Mammary microvascular endothelial cell (primary cell): ENCODE measurements around the gene SULT2B1. TPM values are rescaled to one million over a fixed set of nuclear protein-coding genes. Genes with fewer than 3 reads are reported as not detected.

Source experiments
- total RNA-seq: library from RNA; depleted of rRNA; stranded (reverse); fragments of >200 nt; gene quantifications from 2 replicates; pipeline ENCODE4 v1.2.3, GENCODE V29; 2015

SULT2B1 gene
- not detected in 2 replicates for total RNA-seq

DNA sequence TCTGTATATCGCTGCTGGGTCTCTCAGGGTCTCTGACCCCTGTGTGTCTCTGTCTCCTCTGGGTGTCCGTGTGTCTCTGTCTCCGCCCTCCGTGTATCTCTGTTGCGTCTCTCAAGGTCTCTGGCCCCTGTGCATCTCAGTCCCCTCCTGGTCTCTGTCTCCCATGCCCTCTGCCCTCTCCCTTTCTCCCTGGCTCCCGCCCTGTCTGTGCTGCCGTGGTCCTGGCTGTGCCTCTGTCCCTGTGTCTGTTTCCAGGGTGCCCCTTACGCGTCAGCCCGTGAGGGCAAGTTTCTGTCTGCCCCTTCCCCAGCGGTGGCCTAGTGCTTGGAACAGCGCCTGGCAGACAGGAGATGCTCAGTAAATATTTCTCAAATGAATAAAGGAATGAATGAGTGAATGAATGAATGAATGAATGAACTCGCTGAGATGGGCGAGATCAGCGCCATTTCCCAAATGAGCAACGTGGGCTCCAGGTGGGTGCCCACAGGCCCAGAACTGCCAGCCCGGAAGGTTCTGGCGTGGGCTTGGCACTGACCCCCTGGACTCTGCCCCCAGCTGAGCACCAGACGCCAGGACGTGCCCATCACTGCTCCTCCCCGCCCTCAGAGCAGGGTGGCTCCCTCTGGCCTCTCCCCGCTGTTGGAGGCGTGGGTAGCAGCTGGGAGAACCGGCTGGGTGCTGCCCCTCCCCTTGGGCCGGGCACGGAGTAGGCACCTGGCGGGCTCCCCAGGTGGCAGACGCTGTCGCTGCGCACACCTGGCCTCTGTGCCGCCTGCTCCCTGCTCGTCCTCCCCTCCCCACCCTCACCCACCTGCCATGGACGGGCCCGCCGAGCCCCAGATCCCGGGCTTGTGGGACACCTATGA is at the start of gene SULT2B1:
TSS of gene SULT2B1 (plus strand) at position 736 of the 866 bp plus-strand sequence. CDS start at position 817, 81 bp downstream.

DNA sequence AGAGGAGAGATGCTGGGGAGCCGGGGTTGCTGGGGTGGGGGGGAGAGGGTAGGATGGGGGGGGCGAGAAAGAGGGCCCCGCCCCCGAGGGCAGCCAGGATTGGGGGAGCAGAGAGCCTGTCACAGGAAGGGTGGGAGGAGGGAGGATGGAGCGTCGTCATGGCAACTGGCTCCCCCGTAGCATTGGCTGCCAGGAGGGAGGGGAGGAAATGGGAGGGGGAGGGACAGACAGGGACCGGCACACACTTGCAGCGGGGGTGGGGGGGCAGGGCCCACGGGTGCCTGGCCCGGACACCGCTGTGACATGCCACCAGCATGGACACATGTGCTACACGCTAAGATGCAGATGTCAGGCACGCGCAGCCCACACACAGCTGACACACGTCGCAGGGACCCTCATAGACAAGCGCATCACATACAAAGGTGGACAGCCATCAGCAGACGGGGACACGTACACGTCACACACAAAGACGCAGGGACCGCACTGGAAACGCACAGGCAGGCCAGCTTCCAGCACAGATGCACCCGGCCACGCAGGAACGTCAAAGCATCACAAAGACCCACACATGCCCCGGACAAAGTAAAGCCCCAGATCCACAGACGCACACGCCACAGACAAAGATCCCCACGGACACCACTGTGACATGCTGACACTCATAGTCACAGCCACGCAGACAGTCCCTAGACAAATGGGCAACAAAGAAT is 40.0 kb upstream of the SULT2B1 start, which contains the start of gene LMTK3:
TSS of gene LMTK3 (minus strand) at position 36 of the 704 bp plus-strand sequence. CDS start 259 bp downstream, outside the sequence.

DNA sequence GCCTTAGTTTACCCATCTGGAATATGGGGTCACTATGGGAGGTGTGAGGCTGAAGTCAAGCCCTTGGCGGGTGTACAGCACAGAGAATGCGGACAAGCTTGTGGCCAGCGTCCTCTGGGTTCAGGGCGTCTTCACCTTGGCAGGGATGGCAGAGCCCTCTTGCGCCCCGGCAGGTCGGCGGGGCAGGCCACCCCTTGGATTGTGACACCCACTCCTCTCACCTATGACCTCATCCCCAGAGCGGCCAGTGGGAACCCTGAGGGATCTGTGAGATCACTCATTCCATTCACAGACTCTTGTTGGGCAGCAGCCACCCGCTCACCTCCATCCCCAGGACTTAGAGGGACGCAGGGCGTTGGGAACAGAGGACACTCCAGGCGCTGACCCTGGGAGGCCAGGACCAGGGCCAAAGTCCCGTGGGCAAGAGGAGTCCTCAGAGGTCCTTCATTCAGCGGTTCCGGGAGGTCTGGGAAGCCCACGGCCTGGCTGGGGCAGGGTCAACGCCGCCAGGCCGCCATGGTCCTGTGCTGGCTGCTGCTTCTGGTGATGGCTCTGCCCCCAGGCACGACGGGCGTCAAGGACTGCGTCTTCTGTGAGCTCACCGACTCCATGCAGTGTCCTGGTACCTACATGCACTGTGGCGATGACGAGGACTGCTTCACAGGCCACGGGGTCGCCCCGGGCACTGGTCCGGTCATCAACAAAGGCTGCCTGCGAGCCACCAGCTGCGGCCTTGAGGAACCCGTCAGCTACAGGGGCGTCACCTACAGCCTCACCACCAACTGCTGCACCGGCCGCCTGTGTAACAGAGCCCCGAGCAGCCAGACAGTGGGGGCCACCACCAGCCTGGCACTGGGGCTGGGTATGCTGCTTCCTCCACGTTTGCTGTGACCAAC is 54.7 kb downstream of the SULT2B1 start, which contains the start of gene SPACA4:
TSS of gene SPACA4 (plus strand) at position 280 of the 896 bp plus-strand sequence. CDS start at position 517, 237 bp downstream.

DNA sequence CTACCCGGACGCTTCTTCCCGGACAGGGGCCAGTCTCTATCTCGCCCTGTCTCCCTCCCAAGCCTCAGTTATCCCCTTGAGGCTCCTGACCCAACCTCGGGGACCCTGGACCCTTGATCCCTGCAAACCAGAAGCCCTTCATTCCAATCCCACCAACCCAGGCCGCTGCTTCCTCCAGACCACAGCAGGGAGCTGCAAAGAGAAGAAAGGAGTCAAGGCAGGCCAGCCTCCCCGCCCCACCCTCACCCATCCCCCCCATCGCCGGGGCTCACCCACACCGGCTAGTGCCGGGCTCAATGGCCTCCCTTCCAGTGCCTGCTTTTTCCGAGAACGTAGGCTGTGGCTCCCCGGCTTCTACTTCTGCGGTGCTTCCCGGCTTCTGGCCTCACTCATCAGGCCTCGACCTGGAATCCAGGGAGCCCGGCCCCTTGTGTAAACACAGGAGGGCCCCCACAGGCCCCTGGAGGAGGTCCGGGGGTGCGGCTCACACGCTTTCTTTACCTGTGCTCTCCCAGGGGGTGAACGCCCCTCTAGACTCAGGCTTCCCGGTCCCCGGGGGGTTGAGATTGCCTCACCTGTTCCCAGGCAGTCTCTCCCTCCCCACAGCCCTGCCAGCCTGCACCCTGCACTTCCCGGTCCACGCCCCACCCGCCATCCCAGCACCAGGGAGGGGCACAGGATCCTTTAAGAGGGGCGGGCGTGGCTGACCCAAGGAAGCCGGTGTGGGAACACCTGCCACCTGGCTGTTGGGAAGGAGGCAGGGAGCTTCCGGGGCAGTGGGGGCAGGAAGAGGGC is 62.7 kb downstream of the SULT2B1 start, which contains the start of gene FAM83E:
TSS of gene FAM83E (minus strand) at position 641 of the 795 bp plus-strand sequence. CDS start 1,704 bp downstream, outside the sequence.

DNA sequence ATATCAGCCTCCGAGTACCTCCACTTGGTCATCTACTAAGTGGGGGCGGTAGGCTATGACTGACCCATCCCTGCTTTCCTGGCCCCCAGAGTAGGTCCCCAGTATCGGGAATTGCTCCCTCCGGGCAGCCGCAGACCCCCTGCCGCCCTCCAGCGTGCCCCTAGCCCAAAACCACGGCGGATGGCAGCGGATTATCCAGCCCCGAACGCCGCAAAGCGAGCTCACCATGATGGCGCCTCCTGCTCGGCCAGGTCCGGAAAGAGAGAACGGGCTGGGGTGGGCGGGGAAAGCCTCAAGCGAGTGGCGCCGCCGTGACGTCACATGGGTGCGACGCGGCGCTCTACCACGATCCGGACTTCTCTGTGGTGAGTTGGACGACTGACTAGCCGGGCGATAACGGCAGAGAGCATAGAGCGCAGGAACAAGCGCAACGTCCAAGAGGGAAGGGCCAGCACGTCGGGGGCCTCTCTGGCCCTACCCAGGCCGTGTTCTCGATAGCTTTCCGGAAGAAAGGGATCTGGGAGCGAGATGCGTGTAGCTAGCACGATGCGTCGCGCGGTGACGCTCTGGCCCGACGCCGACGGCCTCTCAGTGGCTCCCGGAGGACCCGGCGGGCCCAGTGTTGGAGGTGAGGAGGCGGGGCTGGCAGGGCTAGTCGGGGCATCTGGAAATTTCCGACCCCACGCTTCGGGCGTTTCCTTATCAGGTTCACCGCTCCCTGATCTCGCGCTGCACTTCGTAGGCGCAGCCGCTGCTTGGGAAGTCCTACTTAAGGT is 67.1 kb downstream of the SULT2B1 start, which contains the start of the genes RPL18 and SPHK2:
TSS of gene RPL18 (minus strand) at position 263 of the 776 bp plus-strand sequence. CDS start at position 228, 35 bp downstream.
TSS of gene SPHK2 (plus strand) at position 591 of the 776 bp plus-strand sequence. CDS start 1,009 bp downstream, outside the sequence.

DNA sequence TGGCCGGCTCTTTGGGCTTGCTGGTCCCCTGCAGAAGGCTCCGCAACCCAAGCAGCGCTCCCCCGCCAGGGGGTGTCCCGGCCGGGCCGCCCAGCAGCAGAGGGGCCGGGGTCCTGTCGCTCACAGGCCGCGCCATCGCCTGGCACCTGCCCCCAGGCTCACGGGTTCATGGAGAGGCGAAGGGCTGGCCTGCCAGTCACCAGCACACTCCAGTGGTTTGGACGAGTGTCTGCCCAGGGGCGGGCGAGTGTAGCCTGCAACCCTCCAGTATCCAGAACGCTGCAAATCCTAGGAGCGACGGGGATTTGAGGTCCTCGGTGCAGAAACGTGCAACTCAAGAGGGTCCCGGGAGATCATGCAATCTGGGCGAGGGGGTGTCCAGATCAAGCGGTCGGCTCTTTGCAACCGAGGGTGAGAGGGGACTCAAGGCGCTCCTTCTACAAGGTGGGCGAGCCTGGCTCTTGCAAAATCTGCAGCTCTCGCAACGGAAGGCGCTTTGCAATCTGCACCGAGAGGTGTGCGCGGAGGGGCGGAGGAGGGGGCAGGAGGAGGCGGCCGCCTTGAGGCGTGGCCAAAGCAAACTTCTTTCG is 85.0 kb downstream of the SULT2B1 start, which contains the start of gene DBP:
TSS of gene DBP (minus strand) at position 521 of the 590 bp plus-strand sequence. CDS start at position 136, 385 bp downstream.

DNA sequence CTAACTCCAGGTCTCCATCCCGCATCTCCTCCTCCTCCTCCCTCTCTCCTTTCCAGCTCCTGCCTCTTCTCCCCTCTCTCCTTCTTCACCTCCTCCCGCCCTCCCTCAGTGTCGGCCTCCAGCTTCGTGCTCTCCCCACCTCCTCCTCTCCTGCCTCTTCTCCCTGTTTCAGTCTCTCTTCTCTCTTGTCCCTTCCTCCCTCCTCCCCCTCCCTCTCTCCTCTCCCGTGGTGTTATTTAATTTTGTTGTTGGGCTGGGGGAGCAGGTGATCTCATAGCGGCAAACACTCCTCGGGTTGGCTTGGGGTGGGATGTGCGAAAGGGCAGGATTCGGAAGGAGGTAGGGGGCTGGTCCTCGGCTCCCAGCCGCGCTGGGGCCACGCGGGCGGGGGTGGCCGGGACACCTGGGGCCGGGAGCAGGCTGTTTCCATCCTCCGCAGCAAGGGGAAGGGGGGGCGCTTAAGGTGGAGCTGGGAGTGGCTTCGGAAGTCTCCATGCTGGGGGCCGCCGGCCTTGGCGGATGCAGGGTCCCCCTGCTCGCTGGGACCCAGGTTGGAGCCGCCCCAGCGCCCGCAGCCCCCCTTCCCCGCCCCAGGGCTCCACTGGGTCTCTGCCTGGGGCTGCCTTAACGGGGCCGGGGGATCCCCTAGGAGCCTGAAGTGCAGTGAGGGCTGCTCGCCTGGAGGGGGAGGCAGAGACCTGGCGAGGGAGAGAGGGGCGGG is 94.2 kb downstream of the SULT2B1 start, which contains the start of gene CA11:
TSS of gene CA11 (minus strand) at position 187 of the 721 bp plus-strand sequence. CDS start 555 bp downstream, outside the sequence.

Other genes starting within 250 kb of the SULT2B1 start
- gene EMP3, start 226.6 kb upstream of the SULT2B1 start, total RNA-seq: 30.1 and 45.4 TPM in 2 replicates
- 3.5 and 8.0 TPM in 2 replicates for gene TMEM143, start 188.2 kb upstream of the SULT2B1 start, total RNA-seq
- not detected in 2 replicates for gene SYNGR4, start 187.8 kb upstream of the SULT2B1 start, total RNA-seq
- 96.5 and 102 TPM in 2 replicates for gene KDELR1, start 160.6 kb upstream of the SULT2B1 start, total RNA-seq
- 0.40 and 0.64 TPM in 2 replicates for gene GRIN2D, start 158.5 kb upstream of the SULT2B1 start, total RNA-seq
- 67.2 and 69.6 TPM in 2 replicates for gene GRWD1, start 106.2 kb upstream of the SULT2B1 start, total RNA-seq
- gene KCNJ14, start 96.6 kb upstream of the SULT2B1 start, total RNA-seq: 0.20 and 0.39 TPM in 2 replicates
- gene CYTH2, start 82.8 kb upstream of the SULT2B1 start, total RNA-seq: 35.5 and 41.4 TPM in 2 replicates
- gene LMTK3, start 40.3 kb upstream of the SULT2B1 start, total RNA-seq: 0.05 TPM in 1 of 2 replicates, not detected in the other
- not detected in 2 replicates for gene SPACA4, start 54.6 kb downstream of the SULT2B1 start, total RNA-seq
- gene FAM83E, start 62.9 kb downstream of the SULT2B1 start, total RNA-seq: 0.33 TPM in 1 of 2 replicates, not detected in the other
- 2,122 and 2,588 TPM in 2 replicates for gene RPL18, start 67.0 kb downstream of the SULT2B1 start, total RNA-seq
- gene SPHK2, start 67.3 kb downstream of the SULT2B1 start, total RNA-seq: 12.4 and 14.3 TPM in 2 replicates
- gene DBP, start 85.2 kb downstream of the SULT2B1 start, total RNA-seq: 0.13 and 1.8 TPM in 2 replicates
- 0.07 and 0.54 TPM in 2 replicates for gene CA11, start 94.0 kb downstream of the SULT2B1 start, total RNA-seq
- 0.07 TPM in 1 of 2 replicates, not detected in the other for gene NTN5, start 120.8 kb downstream of the SULT2B1 start, total RNA-seq
- not detected in 2 replicates for gene FUT2, start 143.8 kb downstream of the SULT2B1 start, total RNA-seq
- 0.67 and 1.6 TPM in 2 replicates for gene MAMSTR, start 167.6 kb downstream of the SULT2B1 start, total RNA-seq
- gene RASIP1, start 188.4 kb downstream of the SULT2B1 start, total RNA-seq: 196 and 205 TPM in 2 replicates
- 0.47 TPM in 1 of 2 replicates, not detected in the other for gene IZUMO1, start 194.7 kb downstream of the SULT2B1 start, total RNA-seq
- gene FUT1, start 200.5 kb downstream of the SULT2B1 start, total RNA-seq: 5.3 and 6.6 TPM in 2 replicates
- not detected in 2 replicates for gene FGF21, start 203.4 kb downstream of the SULT2B1 start, total RNA-seq